NB4 (cell line): ENCODE results near the gene CHKA.

Experiments
- DNase-seq: peaks from one replicate; pipeline ENCODE4 v3.0.0; 2010; ENCODE audit warnings: low read depth
- H3K4me3 ChIP-seq: one replicate; pipeline ENCODE4 v1.5.1; 2011; ENCODE audit warnings: mild to moderate bottlenecking, low read depth, low read length, moderate library complexity
- CTCF ChIP-seq: IDR thresholded peaks from one replicate; pipeline ENCODE4 v1.5.1; 2012; ENCODE audit warnings: low read depth, low read length
- MAX ChIP-seq: IDR thresholded peaks from 2 replicates; pipeline ENCODE4 v1.6.1; 2011; ENCODE audit warnings: low read depth, low read length
- MYC ChIP-seq: IDR thresholded peaks from 2 replicates; pipeline ENCODE4 v1.6.1; 2011; ENCODE audit warnings: low read depth, low read length
- POLR2A ChIP-seq: IDR thresholded peaks from 2 replicates; pipeline ENCODE4 v1.6.1; 2011; ENCODE audit warnings: mild to moderate bottlenecking; ENCODE audit not compliant: insufficient read length; ENCODE audit errors: extremely low read depth

The CHKA gene

GRCh38 chr11:68067991-68068390 is 53.2 kb downstream of the CHKA start:
- no peak for DNase-seq
- TF ChIP-seq POLR2A (no peak), MAX (no peak), MYC (no peak), CTCF (no peak)
- H3K4me3 ChIP-seq = no peak overlapping the region

GRCh38 chr11:68066742-68067141 is 54.4 kb downstream of the CHKA start:
- no peak for TF ChIP-seq MAX
- no peak for TF ChIP-seq POLR2A
- TF ChIP-seq MYC = no peak
- no peak for TF ChIP-seq CTCF
- DNase-seq = no peak

GRCh38 chr11:68065841-68066240 is 55.3 kb downstream of the CHKA start:
- TF ChIP-seq CTCF = no peak
- TF ChIP-seq MYC = no peak
- no peak overlapping the region for H3K4me3 ChIP-seq
- DNase-seq = no peak

More at GRCh38 chr11:68066742-68067141, 54.4 kb downstream of the CHKA start:
- H3K4me3 ChIP-seq = no peak overlapping the region

- H3K4me3 ChIP-seq = no peak overlapping the region
- TF ChIP-seq POLR2A = no peak
- no peak for DNase-seq
Observed at GRCh38 chr11:68064926-68065325, 56.3 kb downstream of the CHKA start.

GRCh38 chr11:68061508-68061907 is 59.7 kb downstream of the CHKA start:
- no peak for TF ChIP-seq MYC
- no peak for TF ChIP-seq MAX
- TF ChIP-seq CTCF = no peak
- TF ChIP-seq POLR2A = no peak
- H3K4me3 ChIP-seq = no peak overlapping the region
- DNase-seq = peak; percentile 12

DNA sequence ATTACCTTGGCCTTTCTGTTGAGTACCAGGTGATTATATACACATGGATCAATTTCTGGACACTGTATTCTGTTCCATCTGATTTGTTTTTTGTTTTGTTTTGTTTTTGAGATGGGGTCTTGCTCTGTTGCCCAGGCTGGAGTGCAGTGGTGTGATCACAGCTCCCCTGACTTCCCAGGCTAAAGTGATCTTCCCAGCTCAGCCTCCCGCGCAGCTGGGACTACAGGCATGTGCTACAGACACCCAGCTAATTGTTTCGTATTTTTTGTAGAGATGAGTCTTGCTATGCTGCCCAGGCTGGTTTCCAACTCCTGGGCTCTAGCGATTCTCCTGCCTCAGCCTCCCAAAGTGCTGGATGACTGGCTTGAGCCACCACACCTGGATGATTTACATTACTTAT is 63.4 kb downstream of the CHKA start:
- no peak overlapping the region for H3K4me3 ChIP-seq
- DNase-seq = no peak
- no peak for TF ChIP-seq MYC
- no peak for TF ChIP-seq MAX
- TF ChIP-seq CTCF = no peak
- no peak for TF ChIP-seq POLR2A
